SK-N-SH treated with all-trans-retinoic acid at 6 μM for 48 hours (cell line): ENCODE measurements around the gene LIME1.
"Not testable (repeated sequence)": the region's sequence is repeated elsewhere in the genome, so short reads cannot be mapped to it uniquely, and the experiment has no call there.

ENCODE experiments used
- ATAC-seq: fragments of 200-7000 bp; cut with Tn5 transposase; 3 replicates; pipeline ENCODE4 v1.9.1; 2020; ENCODE audit warnings: mild to moderate bottlenecking, moderate library complexity
- ARNTL ChIP-seq: fragments of 450-650 bp; formaldehyde crosslinking; IDR thresholded peaks from 2 replicates; pipeline ENCODE4 v1.5.0; 2020; ENCODE audit warnings: low read depth, mild to moderate bottlenecking, moderate library complexity, borderline replicate concordance
- BACH2 ChIP-seq: fragments of 250-450 bp; sonication (Bioruptor Pico); IDR thresholded peaks from 2 replicates; pipeline ENCODE4 v1.9.0; 2021; ENCODE audit warnings: mild to moderate bottlenecking, borderline replicate concordance
- CREB5 ChIP-seq: fragments of 250-450 bp; sonication (Bioruptor Pico); IDR thresholded peaks from 2 replicates; pipeline ENCODE4 v1.5.1; 2020; ENCODE audit warnings: low read depth, mild to moderate bottlenecking, moderate library complexity
- CSDC2 ChIP-seq: fragments of 250-450 bp; sonication (Bioruptor Pico); IDR thresholded peaks from 2 replicates; pipeline ENCODE4 v1.5.0; 2020; ENCODE audit warnings: mild to moderate bottlenecking, moderate library complexity
- CSRNP3 ChIP-seq: fragments of 250-450 bp; sonication (Bioruptor Pico); IDR thresholded peaks from 2 replicates; pipeline ENCODE4 v1.5.1; 2021; ENCODE audit warnings: mild to moderate bottlenecking, moderate library complexity
- ESRRG ChIP-seq: fragments of 250-450 bp; sonication (Bioruptor Pico); IDR thresholded peaks from 2 replicates; pipeline ENCODE4 v1.6.1; 2021; ENCODE audit warnings: mild to moderate bottlenecking
- ISL1 ChIP-seq: fragments of 250-450 bp; sonication (Bioruptor Pico); IDR thresholded peaks from 2 replicates; pipeline ENCODE4 v2.1.2; 2022; ENCODE audit warnings: mild to moderate bottlenecking, moderate library complexity
- OSR1 ChIP-seq: fragments of 250-450 bp; sonication (Bioruptor Pico); IDR thresholded peaks from 2 replicates; pipeline ENCODE4 v1.8.0; 2022; ENCODE audit warnings: moderate library complexity, mild to moderate bottlenecking, inconsistent platforms
- POU6F1 ChIP-seq: fragments of 250-450 bp; sonication (Bioruptor Pico); IDR thresholded peaks from 2 replicates; pipeline ENCODE4 v1.8.0; 2021; ENCODE audit warnings: low read depth, mild to moderate bottlenecking, moderate library complexity, borderline replicate concordance
- PPARA ChIP-seq: fragments of 250-450 bp; sonication (Bioruptor Pico); IDR thresholded peaks from 2 replicates; pipeline ENCODE4 v1.5.0; 2020; ENCODE audit warnings: mild to moderate bottlenecking, borderline replicate concordance
- RARB ChIP-seq: fragments of 250-450 bp; sonication (Bioruptor Pico); IDR thresholded peaks from 2 replicates; pipeline ENCODE4 v1.8.0; 2021; ENCODE audit warnings: mild to moderate bottlenecking, moderate library complexity
- SNAI2 ChIP-seq: fragments of 250-450 bp; sonication (Bioruptor Pico); IDR thresholded peaks from 2 replicates; pipeline ENCODE4 v1.5.0; 2020; ENCODE audit warnings: mild to moderate bottlenecking, moderate library complexity
- TCF4 ChIP-seq: fragments of 250-450 bp; sonication (Bioruptor Pico); IDR thresholded peaks from 2 replicates; pipeline ENCODE4 v1.8.0; 2021; ENCODE audit warnings: mild to moderate bottlenecking, moderate library complexity, borderline replicate concordance
- TOX ChIP-seq: fragments of 250-450 bp; sonication (Bioruptor Pico); IDR thresholded peaks from 2 replicates; pipeline ENCODE4 v1.8.0; 2021; ENCODE audit warnings: mild to moderate bottlenecking, moderate library complexity, borderline replicate concordance
- ZC3H10 ChIP-seq: fragments of 250-450 bp; sonication (Bioruptor Pico); IDR thresholded peaks from 2 replicates; pipeline ENCODE4 v1.5.1; 2021; ENCODE audit warnings: mild to moderate bottlenecking, moderate library complexity
- ZFP3 ChIP-seq: fragments of 250-450 bp; sonication (Bioruptor Pico); IDR thresholded peaks from 2 replicates; pipeline ENCODE4 v1.5.0; 2020; ENCODE audit warnings: mild to moderate bottlenecking, moderate library complexity
- ZFP30 ChIP-seq: fragments of 450-650 bp; formaldehyde crosslinking; IDR thresholded peaks from 2 replicates; pipeline ENCODE4 v1.5.0; 2022; ENCODE audit warnings: mild to moderate bottlenecking, moderate library complexity
- ZNF565 ChIP-seq: fragments of 450-650 bp; formaldehyde crosslinking; conservative IDR thresholded peaks from 2 replicates; pipeline ENCODE4 v1.5.0; 2020; ENCODE audit warnings: low read depth, mild to moderate bottlenecking, moderate library complexity
- ZNF70 ChIP-seq: fragments of 450-650 bp; formaldehyde crosslinking; IDR thresholded peaks from 2 replicates; pipeline ENCODE4 v1.5.0; 2020; ENCODE audit warnings: mild to moderate bottlenecking, moderate library complexity
- TF ChIP-seq, protein P1 (sequence below): fragments of 250-450 bp; sonication (Bioruptor Pico); IDR thresholded peaks from 2 replicates; pipeline ENCODE4 v1.8.0; 2020; ENCODE audit warnings: mild to moderate bottlenecking, moderate library complexity, borderline replicate concordance

The LIME1 gene

DNA sequence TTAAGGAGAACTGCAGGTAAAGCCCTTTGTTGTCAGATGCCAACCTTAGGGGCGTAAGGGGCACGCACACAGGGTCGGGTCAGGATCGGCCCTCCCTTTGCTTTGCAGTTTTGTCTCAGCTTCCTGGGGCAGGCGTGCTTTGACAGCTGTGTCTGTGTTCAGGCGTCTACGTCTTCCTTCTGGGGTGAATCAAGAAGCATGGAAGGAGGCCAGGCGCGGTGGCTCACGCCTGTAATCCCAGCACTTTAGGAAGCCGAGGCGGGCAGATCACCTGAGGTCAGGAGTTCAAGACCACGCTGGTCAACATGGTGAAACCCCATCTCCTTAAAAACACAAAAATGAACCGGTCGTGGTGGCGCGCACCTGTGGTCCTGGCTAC, 27.3 kb upstream of the LIME1 start (continued):
- TF ChIP-seq TCF4 (CRISPR knock-in tag) (no peak), ZFP3 (no peak)

DNA sequence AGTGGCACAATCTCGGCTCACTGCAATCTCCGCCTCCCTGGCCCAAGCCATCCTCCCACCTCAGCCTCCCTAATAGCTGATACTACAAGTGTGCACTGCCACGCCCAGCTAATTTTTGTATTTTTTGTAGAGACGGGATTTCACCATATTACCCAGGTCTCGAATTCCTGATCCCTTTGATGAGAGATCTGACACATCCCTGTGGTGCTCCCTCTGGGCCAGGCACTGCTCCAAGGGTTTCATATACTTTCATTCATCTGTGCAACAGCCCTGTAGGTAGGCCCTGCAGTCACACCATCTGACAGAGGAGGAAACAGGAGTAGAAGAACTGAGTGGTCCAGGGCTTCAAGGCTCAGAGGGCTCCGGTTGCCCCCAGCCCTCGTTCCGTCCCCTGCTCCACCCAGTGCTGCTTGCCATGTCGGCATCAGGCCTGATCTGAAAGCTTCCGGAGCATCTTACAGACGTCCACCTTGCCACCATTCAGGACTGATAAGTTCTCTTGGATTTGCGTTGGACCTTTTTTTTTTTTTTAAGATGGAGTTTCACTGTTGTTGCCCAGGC, 25.3 kb upstream of the LIME1 start:
- TF ChIP-seq ZNF70 (no peak), ZC3H10 (no peak), SNAI2 (CRISPR knock-in tag) (no peak), TOX (CRISPR knock-in tag) (no peak), POU6F1 (CRISPR knock-in tag) (no peak), TCF4 (CRISPR knock-in tag) (no peak), ZNF565 (CRISPR knock-in tag) (no peak), ESRRG (CRISPR knock-in tag) (no peak), OSR1 (no peak)
- no peak for ATAC-seq

GRCh38 chr20:63712191-63712590, 24.3 kb upstream of the LIME1 start:
- TF ChIP-seq OSR1: no peak
- no peak for TF ChIP-seq BACH2
- TF ChIP-seq, protein P1, sequence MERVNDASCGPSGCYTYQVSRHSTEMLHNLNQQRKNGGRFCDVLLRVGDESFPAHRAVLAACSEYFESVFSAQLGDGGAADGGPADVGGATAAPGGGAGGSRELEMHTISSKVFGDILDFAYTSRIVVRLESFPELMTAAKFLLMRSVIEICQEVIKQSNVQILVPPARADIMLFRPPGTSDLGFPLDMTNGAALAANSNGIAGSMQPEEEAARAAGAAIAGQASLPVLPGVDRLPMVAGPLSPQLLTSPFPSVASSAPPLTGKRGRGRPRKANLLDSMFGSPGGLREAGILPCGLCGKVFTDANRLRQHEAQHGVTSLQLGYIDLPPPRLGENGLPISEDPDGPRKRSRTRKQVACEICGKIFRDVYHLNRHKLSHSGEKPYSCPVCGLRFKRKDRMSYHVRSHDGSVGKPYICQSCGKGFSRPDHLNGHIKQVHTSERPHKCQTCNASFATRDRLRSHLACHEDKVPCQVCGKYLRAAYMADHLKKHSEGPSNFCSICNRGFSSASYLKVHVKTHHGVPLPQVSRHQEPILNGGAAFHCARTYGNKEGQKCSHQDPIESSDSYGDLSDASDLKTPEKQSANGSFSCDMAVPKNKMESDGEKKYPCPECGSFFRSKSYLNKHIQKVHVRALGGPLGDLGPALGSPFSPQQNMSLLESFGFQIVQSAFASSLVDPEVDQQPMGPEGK (CRISPR knock-in tag): no peak
- TF ChIP-seq CSRNP3 (CRISPR knock-in tag): no peak
- no peak for TF ChIP-seq CREB5 (CRISPR knock-in tag)
- TF ChIP-seq ARNTL: no peak
- no peak for TF ChIP-seq RARB
- no peak for TF ChIP-seq ZC3H10
- TF ChIP-seq ZNF565 (CRISPR knock-in tag): no peak
- no peak for TF ChIP-seq ISL1 (CRISPR knock-in tag)
- TF ChIP-seq ZFP3: no peak
- no peak for TF ChIP-seq TCF4 (CRISPR knock-in tag)
- TF ChIP-seq ZFP30 (CRISPR knock-in tag): no peak
- no peak for TF ChIP-seq CSDC2
- no peak for TF ChIP-seq PPARA (CRISPR knock-in tag)
- TF ChIP-seq SNAI2 (CRISPR knock-in tag): no peak
- no peak for ATAC-seq

- TF ChIP-seq ZFP3 (no peak), CREB5 (CRISPR knock-in tag) (no peak), ARNTL (no peak)
- ATAC-seq: no peak
These were observed 21.6 kb upstream of the LIME1 start for GRCh38 chr20:63714858-63715257.

DNA sequence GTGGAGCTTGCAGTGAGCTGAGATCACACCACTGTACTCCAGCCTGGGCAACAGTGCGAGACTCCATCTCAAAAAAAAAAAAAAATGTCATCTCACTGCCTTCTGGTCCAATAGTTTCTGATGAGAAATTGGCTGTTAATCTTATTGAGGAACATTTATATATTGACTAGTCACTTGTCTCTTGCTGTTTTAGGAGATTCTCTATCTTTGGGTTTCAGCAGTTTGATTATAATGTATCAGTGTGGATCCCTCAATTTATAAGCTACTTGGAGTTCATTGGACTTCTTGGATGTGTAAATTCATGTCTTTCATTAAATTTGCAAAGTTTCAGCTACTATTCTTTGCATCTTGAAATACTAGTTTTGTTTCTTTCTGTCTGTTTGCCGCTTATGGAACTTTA, 17.5 kb upstream of the LIME1 start:
- ATAC-seq: no peak
- TF ChIP-seq ZFP30 (CRISPR knock-in tag) (no peak), CSDC2 (no peak), RARB (no peak), ESRRG (CRISPR knock-in tag) (no peak)

GRCh38 chr20:63722967-63723622, 13.4 kb upstream of the LIME1 start:
- not testable (repeated sequence) for ATAC-seq

DNA sequence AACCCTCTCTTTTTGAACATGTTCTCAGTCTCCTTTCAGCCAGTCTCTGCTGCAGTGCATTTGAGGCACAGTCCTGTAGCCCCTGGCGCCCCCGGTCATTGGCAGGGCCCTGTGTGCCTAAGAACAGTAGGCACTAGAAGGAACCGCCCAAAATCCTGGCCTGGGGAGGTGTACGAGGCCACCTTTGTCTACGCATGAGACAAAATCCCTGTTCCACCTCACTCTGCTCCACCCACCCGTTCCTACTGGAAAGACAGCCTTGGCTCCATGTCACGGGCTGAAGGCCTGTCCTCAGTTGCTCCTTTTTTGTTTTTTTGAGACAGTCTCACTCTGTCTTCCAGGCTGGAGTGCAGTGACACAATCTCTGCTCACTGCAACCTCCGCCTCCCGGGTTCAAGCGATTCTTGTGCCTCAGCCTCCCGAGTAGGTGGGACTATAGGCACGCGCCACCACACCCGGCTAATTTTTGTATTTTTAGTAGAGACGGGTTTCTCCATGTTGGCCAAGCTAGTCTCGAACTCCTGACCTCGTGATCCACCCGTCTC, 6.2 kb upstream of the LIME1 start:
- ATAC-seq: not testable (repeated sequence)
